Ascending aorta (tissue), 2 donors: ENCODE measurements around the gene CERT1. TPM values are rescaled to one million over a fixed set of nuclear protein-coding genes. Genes with fewer than 3 reads are reported as not detected.

ENCODE experiments used
- DNase-seq, 2 donors: peaks; one replicate each; pipeline ENCODE4 v3.0.0-alpha.2; 2019; ENCODE audit warnings: low spot score in 2 of 2
- H3K27ac ChIP-seq, 2 donors: fragments of 200-600 bp; sonication (generic); one replicate each; pipeline ENCODE4 v1.5.1; 2016 to 2017; ENCODE audit warnings: mild to moderate bottlenecking in 1 of 2
- H3K27me3 ChIP-seq: fragments of 200-600 bp; sonication (generic); one replicate; pipeline ENCODE4 v1.5.1; 2017
- H3K36me3 ChIP-seq, 2 donors: fragments of 200-600 bp; sonication (generic); one replicate each; pipeline ENCODE4 v1.5.1; 2016
- H3K4me1 ChIP-seq, 2 donors: fragments of 200-600 bp; sonication (generic); one replicate each; pipeline ENCODE4 v1.5.1; 2016 to 2017; ENCODE audit warnings: mild to moderate bottlenecking in 1 of 2
- H3K4me3 ChIP-seq, 2 donors: fragments of 200-600 bp; sonication (generic); one replicate each; pipeline ENCODE4 v1.5.1; 2016 to 2017; ENCODE audit warnings: mild to moderate bottlenecking in 1 of 2
- H3K9me3 ChIP-seq, 2 donors: fragments of 200-600 bp; sonication (generic); one replicate each; pipeline ENCODE4 v1.5.1; 2016
- intact Hi-C: fragments of 100-400 bp; cut with DNase I; formaldehyde crosslinking; loops from one replicate; pipeline ENCODE4 v1.15.1; 2023
- total RNA-seq: library from RNA; depleted of rRNA; stranded (reverse); fragments of >200 nt; gene quantifications from one replicate; pipeline ENCODE4 v1.1.0, GENCODE V29; 2016
- TF ChIP-seq, protein P1 (sequence below), 3 experiments: fragments of 200-600 bp in 2 of 3; fragments of 450-650 bp in 1 of 3; sonication (generic) in 2 of 3; IDR thresholded peaks; one replicate each; pipeline ENCODE4 v1.5.1; 2016 to 2019; ENCODE audit warnings: antibody characterized with exemption in 3 of 3, mild to moderate bottlenecking in 1 of 3, moderate library complexity in 1 of 3

Gene CERT1
- total RNA-seq, 1 donor from 2014 or later: 29.8 TPM

- Histone ChIP-seq H3K36me3 (peaks cover 18 to 31% of the 10 kb centered on the region in 2 donors), H3K9me3 (no peaks in the 10 kb centered on the region)
- intact Hi-C loops: no loop called here
These were observed 148.9 kb downstream of the CERT1 start for GRCh38 chr5:75362474-75362975.

DNA sequence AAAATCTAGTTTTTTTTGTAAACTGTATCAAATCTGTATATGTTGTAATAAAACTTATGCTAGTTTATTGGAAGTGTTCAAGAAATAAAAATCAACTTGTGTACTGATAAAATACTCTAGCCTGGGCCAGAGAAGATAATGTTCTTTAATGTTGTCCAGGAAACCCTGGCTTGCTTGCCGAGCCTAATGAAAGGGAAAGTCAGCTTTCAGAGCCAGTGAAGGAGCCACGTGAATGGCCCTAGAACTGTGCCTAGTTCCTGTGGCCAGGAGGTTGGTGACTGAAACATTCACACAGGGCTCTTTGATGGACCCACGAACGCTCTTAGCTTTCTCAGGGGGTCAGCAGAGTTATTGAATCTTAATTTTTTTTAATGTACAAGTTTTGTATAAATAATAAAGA is 150.1 kb downstream of the CERT1 start:
- intact Hi-C loops: no loop called here
- Histone ChIP-seq H3K9me3 (no peaks in the 10 kb centered on the region), H3K36me3 (peaks cover 28 to 43% of the 10 kb centered on the region in 2 donors), H3K27ac (no peak overlapping the region), H3K4me1 (no peaks in the 10 kb centered on the region), H3K27me3 (no peaks in the 10 kb centered on the region), H3K4me3 (no peak overlapping the region)
- TF ChIP-seq, protein P1, sequence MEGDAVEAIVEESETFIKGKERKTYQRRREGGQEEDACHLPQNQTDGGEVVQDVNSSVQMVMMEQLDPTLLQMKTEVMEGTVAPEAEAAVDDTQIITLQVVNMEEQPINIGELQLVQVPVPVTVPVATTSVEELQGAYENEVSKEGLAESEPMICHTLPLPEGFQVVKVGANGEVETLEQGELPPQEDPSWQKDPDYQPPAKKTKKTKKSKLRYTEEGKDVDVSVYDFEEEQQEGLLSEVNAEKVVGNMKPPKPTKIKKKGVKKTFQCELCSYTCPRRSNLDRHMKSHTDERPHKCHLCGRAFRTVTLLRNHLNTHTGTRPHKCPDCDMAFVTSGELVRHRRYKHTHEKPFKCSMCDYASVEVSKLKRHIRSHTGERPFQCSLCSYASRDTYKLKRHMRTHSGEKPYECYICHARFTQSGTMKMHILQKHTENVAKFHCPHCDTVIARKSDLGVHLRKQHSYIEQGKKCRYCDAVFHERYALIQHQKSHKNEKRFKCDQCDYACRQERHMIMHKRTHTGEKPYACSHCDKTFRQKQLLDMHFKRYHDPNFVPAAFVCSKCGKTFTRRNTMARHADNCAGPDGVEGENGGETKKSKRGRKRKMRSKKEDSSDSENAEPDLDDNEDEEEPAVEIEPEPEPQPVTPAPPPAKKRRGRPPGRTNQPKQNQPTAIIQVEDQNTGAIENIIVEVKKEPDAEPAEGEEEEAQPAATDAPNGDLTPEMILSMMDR (IDR thresholded peaks at IDR 0.05): no peak
- no peak for DNase-seq

More at GRCh38 chr5:75362474-75362975, 148.9 kb downstream of the CERT1 start:
- no peak for DNase-seq
- no peak overlapping the region for H3K4me3 ChIP-seq
- TF ChIP-seq, protein P1 (IDR thresholded peaks at IDR 0.05): no peak
- no peak overlapping the region for H3K27ac ChIP-seq
- H3K27me3 ChIP-seq: no peaks in the 10 kb centered on the region
- H3K4me1 ChIP-seq: no peaks in the 10 kb centered on the region

GRCh38 chr5:75358117-75358516 is 153.3 kb downstream of the CERT1 start:
- intact Hi-C loops: no loop called here
- Histone ChIP-seq H3K4me3 (no peak overlapping the region), H3K27me3 (no peaks in the 10 kb centered on the region), H3K36me3 (peaks cover 45 to 66% of the 10 kb centered on the region in 2 donors), H3K9me3 (no peaks in the 10 kb centered on the region), H3K27ac (no peak overlapping the region), H3K4me1 (no peaks in the 10 kb centered on the region)
- no peak for DNase-seq
- TF ChIP-seq, protein P1 (IDR thresholded peaks at IDR 0.05): no peak

- no peaks in the 10 kb centered on the region for H3K4me1 ChIP-seq
- peaks cover 52 to 80% of the 10 kb centered on the region in 2 donors for H3K36me3 ChIP-seq
- no peak for DNase-seq
- TF ChIP-seq, protein P1 (IDR thresholded peaks at IDR 0.05): no peak
- no peaks in the 10 kb centered on the region for H3K27me3 ChIP-seq
- H3K9me3 ChIP-seq: no peaks in the 10 kb centered on the region
- no peak overlapping the region for H3K27ac ChIP-seq
- no peak overlapping the region for H3K4me3 ChIP-seq
- intact Hi-C loops: no loop called here
These were observed 154.7 kb downstream of the CERT1 start for GRCh38 chr5:75356719-75357118.

- Histone ChIP-seq H3K27ac (no peak overlapping the region), H3K4me3 (no peak overlapping the region), H3K9me3 (no peaks in the 10 kb centered on the region), H3K4me1 (no peaks in the 10 kb centered on the region), H3K27me3 (no peaks in the 10 kb centered on the region), H3K36me3 (peaks cover 63 to 88% of the 10 kb centered on the region in 2 donors)
- no peak for DNase-seq
- TF ChIP-seq, protein P1 (IDR thresholded peaks at IDR 0.05): no peak
- intact Hi-C loops: no loop called here
These were observed 156.2 kb downstream of the CERT1 start for GRCh38 chr5:75355236-75355635.
